Ovary (tissue), 3 donors: ENCODE measurements around the gene SLC7A7.

Experiments
- EP300 ChIP-seq: sonication (generic); formaldehyde crosslinking; IDR thresholded peaks from one replicate; pipeline ENCODE4 v1.6.1; 2017; ENCODE audit warnings: antibody characterized with exemption
- POLR2A ChIP-seq: fragments of 450-650 bp; IDR thresholded peaks from one replicate; pipeline ENCODE4 v1.6.1; 2017; ENCODE audit warnings: antibody characterized with exemption, mild to moderate bottlenecking, moderate library complexity
- TF ChIP-seq, protein P1 (sequence below), 3 donors: fragments of 450-650 bp in 2 of 3; fragments of 200-600 bp in 1 of 3; IDR thresholded peaks; one replicate each; pipeline versions ENCODE4 v1.5.1 to v1.8.0; 2016 to 2022; ENCODE audit warnings: antibody characterized with exemption in 3 of 3, mild to moderate bottlenecking in 1 of 3
- donor health status: DM: no; HTN: no; CAD: no.

- TF ChIP-seq, protein P1, sequence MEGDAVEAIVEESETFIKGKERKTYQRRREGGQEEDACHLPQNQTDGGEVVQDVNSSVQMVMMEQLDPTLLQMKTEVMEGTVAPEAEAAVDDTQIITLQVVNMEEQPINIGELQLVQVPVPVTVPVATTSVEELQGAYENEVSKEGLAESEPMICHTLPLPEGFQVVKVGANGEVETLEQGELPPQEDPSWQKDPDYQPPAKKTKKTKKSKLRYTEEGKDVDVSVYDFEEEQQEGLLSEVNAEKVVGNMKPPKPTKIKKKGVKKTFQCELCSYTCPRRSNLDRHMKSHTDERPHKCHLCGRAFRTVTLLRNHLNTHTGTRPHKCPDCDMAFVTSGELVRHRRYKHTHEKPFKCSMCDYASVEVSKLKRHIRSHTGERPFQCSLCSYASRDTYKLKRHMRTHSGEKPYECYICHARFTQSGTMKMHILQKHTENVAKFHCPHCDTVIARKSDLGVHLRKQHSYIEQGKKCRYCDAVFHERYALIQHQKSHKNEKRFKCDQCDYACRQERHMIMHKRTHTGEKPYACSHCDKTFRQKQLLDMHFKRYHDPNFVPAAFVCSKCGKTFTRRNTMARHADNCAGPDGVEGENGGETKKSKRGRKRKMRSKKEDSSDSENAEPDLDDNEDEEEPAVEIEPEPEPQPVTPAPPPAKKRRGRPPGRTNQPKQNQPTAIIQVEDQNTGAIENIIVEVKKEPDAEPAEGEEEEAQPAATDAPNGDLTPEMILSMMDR (IDR thresholded peaks at IDR 0.05), result peak in 1 of 3 donors; percentile 6
- TF ChIP-seq POLR2A (peak; percentile 34), EP300 (no peak)
Observed at GRCh38 chr14:22837114-22837749, 22.0 kb upstream of the SLC7A7 start.
